ENCODE data around the gene TARP.

TARP gene

DNA sequence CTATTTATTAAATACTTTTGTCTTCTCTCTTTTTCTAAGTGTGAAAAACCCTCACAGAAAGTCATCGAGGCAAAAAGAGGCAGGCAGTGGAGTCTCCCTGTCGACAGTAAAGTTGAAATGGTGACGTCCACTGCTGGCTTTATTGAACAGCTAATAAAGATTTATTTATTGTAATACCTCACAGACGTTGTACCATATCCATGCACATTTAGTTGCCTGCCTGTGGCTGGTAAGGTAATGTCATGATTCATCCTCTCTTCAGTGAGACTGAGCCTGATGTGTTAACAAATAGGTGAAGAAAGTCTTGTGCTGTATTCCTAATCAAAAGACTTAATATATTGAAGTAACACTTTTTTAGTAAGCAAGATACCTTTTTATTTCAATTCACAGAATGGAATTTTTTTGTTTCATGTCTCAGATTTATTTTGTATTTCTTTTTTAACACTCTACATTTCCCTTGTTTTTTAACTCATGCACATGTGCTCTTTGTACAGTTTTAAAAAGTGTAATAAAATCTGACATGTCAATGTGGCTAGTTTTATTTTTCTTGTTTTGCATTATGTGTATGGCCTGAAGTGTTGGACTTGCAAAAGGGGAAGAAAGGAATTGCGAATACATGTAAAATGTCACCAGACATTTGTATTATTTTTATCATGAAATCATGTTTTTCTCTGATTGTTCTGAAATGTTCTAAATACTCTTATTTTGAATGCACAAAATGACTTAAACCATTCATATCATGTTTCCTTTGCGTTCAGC, 43.4 kb downstream of the TARP start:
- DNase-seq: no peak
- Histone ChIP-seq H3K27ac (ENCODE audit: low read depth in 1 of 3, low read length in 2 of 3) (peak overlapping the region in 1 of 3 donors; percentile 57), H3K9me3 (ENCODE audit: control insufficient read depth in 2 of 2, insufficient read depth in 1 of 2, low read depth in 1 of 2, low read length in 1 of 2) (no peaks in the 10 kb centered on the region), H3K27me3 (ENCODE audit: control insufficient read depth in 3 of 3, insufficient read depth in 3 of 3, low read length in 3 of 3) (no peaks in the 10 kb centered on the region), H3K4me3 (ENCODE audit: low read depth in 1 of 3, low read length in 3 of 3) (no peak overlapping the region), H3K36me3 (ENCODE audit: control insufficient read depth in 3 of 3, insufficient read depth in 2 of 3, low read depth in 1 of 3, low read length in 3 of 3) (peaks cover 3 to 22% (median 8%) of the 10 kb centered on the region in 3 donors), H3K4me1 (ENCODE audit: control insufficient read depth in 3 of 3, insufficient read depth in 2 of 3, low read depth in 1 of 3, low read length in 2 of 3) (no peaks in the 10 kb centered on the region)
- no peak for FAIRE-seq
- 85 to 95% (median 87%) methylated on average over 6 of the region's 6 CpGs for WGBS, 3 donors

DNA sequence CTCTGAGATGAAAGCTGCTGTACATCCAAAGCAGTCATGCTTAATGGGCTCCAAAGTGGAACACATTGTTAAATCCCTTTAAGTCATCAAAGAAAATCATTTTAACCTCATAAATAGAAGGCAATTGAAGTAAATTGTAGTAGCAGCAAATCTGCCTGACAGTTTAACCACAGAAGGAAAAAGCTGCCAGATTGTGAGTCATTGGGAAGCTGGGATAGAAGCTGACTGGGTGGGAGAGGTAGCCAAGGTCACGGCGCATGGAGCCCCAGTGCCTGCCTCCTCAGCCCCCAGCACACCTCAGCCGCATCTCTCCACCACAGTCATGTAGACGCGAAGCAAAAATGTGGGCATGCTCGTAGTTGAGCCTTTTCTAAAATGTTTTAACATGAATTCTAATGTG, 44.0 kb downstream of the TARP start:
- Histone ChIP-seq H3K27me3 (ENCODE audit: control insufficient read depth in 3 of 3, insufficient read depth in 3 of 3, low read length in 3 of 3) (no peaks in the 10 kb centered on the region), H3K9me3 (ENCODE audit: control insufficient read depth in 2 of 2, insufficient read depth in 1 of 2, low read depth in 1 of 2, low read length in 1 of 2) (no peaks in the 10 kb centered on the region), H3K27ac (ENCODE audit: low read depth in 1 of 3, low read length in 2 of 3) (peak overlapping the region in 2 of 3 donors; percentile 46 to 57), H3K36me3 (ENCODE audit: control insufficient read depth in 3 of 3, insufficient read depth in 2 of 3, low read depth in 1 of 3, low read length in 3 of 3) (peaks cover 3 to 22% (median 9%) of the 10 kb centered on the region in 3 donors), H3K4me1 (ENCODE audit: control insufficient read depth in 3 of 3, insufficient read depth in 2 of 3, low read depth in 1 of 3, low read length in 2 of 3) (no peaks in the 10 kb centered on the region), H3K4me3 (ENCODE audit: low read depth in 1 of 3, low read length in 3 of 3) (no peak overlapping the region)
- WGBS, 3 donors: 92 to 99% (median 93%) methylated on average over 6 of the region's 6 CpGs
- no peak for FAIRE-seq
- DNase-seq: no peak

DNA sequence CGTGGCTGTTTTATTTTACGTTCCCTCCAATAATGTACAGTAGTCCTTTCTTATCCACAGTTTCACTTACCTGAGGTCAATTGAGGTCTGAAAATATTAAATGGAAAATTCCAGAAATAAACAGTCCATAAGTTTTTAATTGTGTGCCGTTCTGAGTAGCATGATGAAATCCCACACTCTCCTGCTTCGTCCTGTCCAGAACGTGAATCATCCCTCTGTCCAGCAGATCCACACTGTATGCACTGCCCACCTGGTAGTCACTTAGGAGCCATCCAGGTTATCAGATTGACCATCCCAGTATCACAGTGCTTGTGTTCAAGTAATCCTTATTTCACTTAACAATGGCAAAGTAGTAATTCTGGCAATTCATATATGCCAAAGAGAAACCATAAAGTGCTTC, 49.0 kb downstream of the TARP start:
- Histone ChIP-seq H3K4me1 (ENCODE audit: control insufficient read depth in 3 of 3, insufficient read depth in 2 of 3, low read depth in 1 of 3, low read length in 2 of 3) (no peaks in the 10 kb centered on the region), H3K4me3 (ENCODE audit: low read depth in 1 of 3, low read length in 3 of 3) (no peak overlapping the region), H3K27ac (ENCODE audit: low read depth in 1 of 3, low read length in 2 of 3) (peak overlapping the region in 1 of 3 donors; percentile 66), H3K27me3 (ENCODE audit: control insufficient read depth in 3 of 3, insufficient read depth in 3 of 3, low read length in 3 of 3) (no peaks in the 10 kb centered on the region), H3K9me3 (ENCODE audit: control insufficient read depth in 2 of 2, insufficient read depth in 1 of 2, low read depth in 1 of 2, low read length in 1 of 2) (no peaks in the 10 kb centered on the region), H3K36me3 (ENCODE audit: control insufficient read depth in 3 of 3, insufficient read depth in 2 of 3, low read depth in 1 of 3, low read length in 3 of 3) (peaks cover 0 to 19% (median 10%) of the 10 kb centered on the region in 3 donors)
- FAIRE-seq (no peak), DNase-seq (no peak)
- 85 to 94% (median 86%) methylated on average over 5 of the region's 5 CpGs for WGBS, 3 donors

DNA sequence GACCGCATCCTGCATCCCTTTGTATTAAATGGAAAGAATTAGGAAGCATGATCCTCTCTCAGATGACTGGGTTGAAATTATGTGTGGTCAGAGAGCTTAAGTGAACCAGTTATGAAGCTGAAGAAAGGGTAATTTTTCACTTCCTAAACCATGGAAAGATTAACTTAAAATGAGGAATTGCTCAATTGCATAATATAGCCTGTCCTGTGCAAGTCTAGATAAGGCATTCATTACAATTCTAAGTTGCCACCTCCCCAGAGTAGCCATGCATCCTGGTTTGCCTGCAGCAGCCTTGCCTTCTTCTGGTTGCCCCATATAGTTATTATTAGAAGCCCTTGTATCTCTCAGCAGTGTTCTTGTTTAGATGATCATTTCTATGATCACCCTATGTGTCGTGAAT, 50.1 kb downstream of the TARP start:
- Histone ChIP-seq H3K9me3 (ENCODE audit: control insufficient read depth in 2 of 2, insufficient read depth in 1 of 2, low read depth in 1 of 2, low read length in 1 of 2) (no peaks in the 10 kb centered on the region), H3K36me3 (ENCODE audit: control insufficient read depth in 3 of 3, insufficient read depth in 2 of 3, low read depth in 1 of 3, low read length in 3 of 3) (peaks cover 0 to 19% (median 7%) of the 10 kb centered on the region in 3 donors), H3K27me3 (ENCODE audit: control insufficient read depth in 3 of 3, insufficient read depth in 3 of 3, low read length in 3 of 3) (no peaks in the 10 kb centered on the region), H3K27ac (ENCODE audit: low read depth in 1 of 3, low read length in 2 of 3) (no peak overlapping the region), H3K4me1 (ENCODE audit: control insufficient read depth in 3 of 3, insufficient read depth in 2 of 3, low read depth in 1 of 3, low read length in 2 of 3) (no peaks in the 10 kb centered on the region), H3K4me3 (ENCODE audit: low read depth in 1 of 3, low read length in 3 of 3) (no peak overlapping the region)
- no peak for DNase-seq
- no peak for FAIRE-seq
- 90 to 91% (median 91%) methylated on average over 2 of the region's 2 CpGs for WGBS, 3 donors

DNA sequence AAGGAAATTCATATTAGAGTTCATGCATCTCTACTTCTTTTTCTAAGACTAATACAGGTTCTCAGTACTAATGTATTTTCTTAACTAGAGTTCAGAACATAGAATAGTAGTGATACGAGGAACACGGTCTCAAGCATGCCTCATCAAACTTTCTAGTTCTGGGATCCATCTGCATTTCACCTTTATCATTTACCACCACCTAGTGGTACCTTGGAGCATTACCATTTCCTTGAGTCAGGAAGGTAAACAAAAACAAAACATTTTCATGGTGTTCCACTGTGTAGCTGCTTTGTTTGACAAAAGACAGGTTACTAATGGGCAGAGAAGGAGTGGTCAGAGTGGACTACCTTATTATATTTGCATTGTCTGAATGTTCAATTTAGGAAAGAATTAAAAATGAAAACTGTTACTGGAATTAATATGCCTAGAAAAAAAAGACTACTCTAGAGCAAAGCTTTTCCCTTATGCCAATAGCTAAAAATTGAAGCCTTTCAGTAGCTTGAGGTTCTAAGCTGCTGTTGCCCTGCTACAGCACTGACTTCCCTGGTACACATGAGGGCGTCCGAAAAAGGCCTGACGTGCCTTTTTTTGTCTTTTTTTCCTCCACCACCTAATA, 50.8 kb downstream of the TARP start:
- Histone ChIP-seq H3K27ac (ENCODE audit: low read depth in 1 of 3, low read length in 2 of 3) (no peak overlapping the region), H3K4me3 (ENCODE audit: low read depth in 1 of 3, low read length in 3 of 3) (no peak overlapping the region), H3K27me3 (ENCODE audit: control insufficient read depth in 3 of 3, insufficient read depth in 3 of 3, low read length in 3 of 3) (no peaks in the 10 kb centered on the region), H3K36me3 (ENCODE audit: control insufficient read depth in 3 of 3, insufficient read depth in 2 of 3, low read depth in 1 of 3, low read length in 3 of 3) (peaks cover 0 to 18% (median 6%) of the 10 kb centered on the region in 3 donors), H3K4me1 (ENCODE audit: control insufficient read depth in 3 of 3, insufficient read depth in 2 of 3, low read depth in 1 of 3, low read length in 2 of 3) (no peaks in the 10 kb centered on the region), H3K9me3 (ENCODE audit: control insufficient read depth in 2 of 2, insufficient read depth in 1 of 2, low read depth in 1 of 2, low read length in 1 of 2) (no peaks in the 10 kb centered on the region)
- DNase-seq: peak; percentile 70 to 83
- WGBS, 3 donors: 56 to 60% (median 58%) methylated on average over 5 of the region's 5 CpGs
- FAIRE-seq: peak; percentile 72

DNA sequence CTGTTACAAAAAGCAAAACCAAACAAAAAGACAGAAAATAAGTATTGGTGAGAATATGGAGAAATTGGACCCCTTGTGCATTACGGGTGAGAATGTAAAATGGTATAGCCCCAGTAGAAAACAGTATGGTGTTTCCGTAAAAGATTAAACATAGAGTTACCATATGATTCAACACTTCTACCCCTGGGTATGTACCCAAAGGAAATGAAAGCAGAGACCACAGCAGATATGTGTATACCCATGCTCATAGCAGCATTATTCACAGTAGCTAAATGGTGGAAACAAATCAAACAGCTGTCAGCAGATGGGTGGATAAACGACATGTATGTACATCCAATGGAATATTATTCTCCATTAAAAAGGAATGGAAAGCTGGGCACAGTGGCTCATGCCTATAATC, 53.0 kb downstream of the TARP start:
- peaks cover 0 to 18% (median 11%) of the 10 kb centered on the region in 3 donors for H3K36me3 ChIP-seq (ENCODE audit: control insufficient read depth in 3 of 3, insufficient read depth in 2 of 3, low read depth in 1 of 3, low read length in 3 of 3)
- peak overlapping the region in 2 of 3 donors; percentile 33 to 39 for H3K27ac ChIP-seq (ENCODE audit: low read depth in 1 of 3, low read length in 2 of 3)
- WGBS, 3 donors: 69 to 78% (median 70%) methylated on average over 3 of the region's 3 CpGs
- FAIRE-seq (no peak), DNase-seq (peak in 1 of 2 donors; percentile 32)
- peaks cover 0 to 7% (median 2%) of the 10 kb centered on the region in 3 donors for H3K4me1 ChIP-seq (ENCODE audit: control insufficient read depth in 3 of 3, insufficient read depth in 2 of 3, low read depth in 1 of 3, low read length in 2 of 3)
- H3K4me3 ChIP-seq (ENCODE audit: low read depth in 1 of 3, low read length in 3 of 3): no peak overlapping the region
- H3K9me3 ChIP-seq (ENCODE audit: control insufficient read depth in 2 of 2, insufficient read depth in 1 of 2, low read depth in 1 of 2, low read length in 1 of 2): no peaks in the 10 kb centered on the region
- H3K27me3 ChIP-seq (ENCODE audit: control insufficient read depth in 3 of 3, insufficient read depth in 3 of 3, low read length in 3 of 3): no peaks in the 10 kb centered on the region

DNA sequence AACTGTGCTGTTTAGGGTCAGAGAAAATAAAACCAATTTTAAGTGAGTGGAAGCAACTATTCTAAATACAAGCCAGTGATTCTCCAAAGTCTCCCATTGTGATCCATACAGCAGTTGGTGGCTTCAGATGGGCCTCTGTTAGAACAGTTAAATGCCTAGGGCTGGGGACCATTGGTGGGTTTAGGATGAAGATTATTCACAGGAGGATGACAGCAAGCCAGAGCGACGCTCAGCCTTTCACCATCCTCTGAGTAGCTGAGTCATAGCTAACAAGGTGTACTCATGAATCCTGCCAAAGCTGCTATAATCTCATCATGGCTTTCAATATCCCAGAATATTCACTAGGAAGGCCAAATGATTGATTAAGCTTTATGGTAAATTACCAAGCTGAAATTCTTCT, 55.8 kb downstream of the TARP start:
- H3K27me3 ChIP-seq (ENCODE audit: control insufficient read depth in 3 of 3, insufficient read depth in 3 of 3, low read length in 3 of 3): no peaks in the 10 kb centered on the region
- no peak overlapping the region for H3K4me3 ChIP-seq (ENCODE audit: low read depth in 1 of 3, low read length in 3 of 3)
- H3K9me3 ChIP-seq (ENCODE audit: control insufficient read depth in 2 of 2, insufficient read depth in 1 of 2, low read depth in 1 of 2, low read length in 1 of 2): no peaks in the 10 kb centered on the region
- peak overlapping the region in 1 of 3 donors; percentile 45 for H3K27ac ChIP-seq (ENCODE audit: low read depth in 1 of 3, low read length in 2 of 3)
- H3K36me3 ChIP-seq (ENCODE audit: control insufficient read depth in 3 of 3, insufficient read depth in 2 of 3, low read depth in 1 of 3, low read length in 3 of 3): peaks cover 0 to 21% (median 7%) of the 10 kb centered on the region in 3 donors
- FAIRE-seq (no peak), DNase-seq (no peak)
- H3K4me1 ChIP-seq (ENCODE audit: control insufficient read depth in 3 of 3, insufficient read depth in 2 of 3, low read depth in 1 of 3, low read length in 2 of 3): peaks cover 0 to 12% (median 6%) of the 10 kb centered on the region in 3 donors
- 79 to 85% (median 82%) methylated on average over 2 of the region's 2 CpGs for WGBS, 3 donors

DNA sequence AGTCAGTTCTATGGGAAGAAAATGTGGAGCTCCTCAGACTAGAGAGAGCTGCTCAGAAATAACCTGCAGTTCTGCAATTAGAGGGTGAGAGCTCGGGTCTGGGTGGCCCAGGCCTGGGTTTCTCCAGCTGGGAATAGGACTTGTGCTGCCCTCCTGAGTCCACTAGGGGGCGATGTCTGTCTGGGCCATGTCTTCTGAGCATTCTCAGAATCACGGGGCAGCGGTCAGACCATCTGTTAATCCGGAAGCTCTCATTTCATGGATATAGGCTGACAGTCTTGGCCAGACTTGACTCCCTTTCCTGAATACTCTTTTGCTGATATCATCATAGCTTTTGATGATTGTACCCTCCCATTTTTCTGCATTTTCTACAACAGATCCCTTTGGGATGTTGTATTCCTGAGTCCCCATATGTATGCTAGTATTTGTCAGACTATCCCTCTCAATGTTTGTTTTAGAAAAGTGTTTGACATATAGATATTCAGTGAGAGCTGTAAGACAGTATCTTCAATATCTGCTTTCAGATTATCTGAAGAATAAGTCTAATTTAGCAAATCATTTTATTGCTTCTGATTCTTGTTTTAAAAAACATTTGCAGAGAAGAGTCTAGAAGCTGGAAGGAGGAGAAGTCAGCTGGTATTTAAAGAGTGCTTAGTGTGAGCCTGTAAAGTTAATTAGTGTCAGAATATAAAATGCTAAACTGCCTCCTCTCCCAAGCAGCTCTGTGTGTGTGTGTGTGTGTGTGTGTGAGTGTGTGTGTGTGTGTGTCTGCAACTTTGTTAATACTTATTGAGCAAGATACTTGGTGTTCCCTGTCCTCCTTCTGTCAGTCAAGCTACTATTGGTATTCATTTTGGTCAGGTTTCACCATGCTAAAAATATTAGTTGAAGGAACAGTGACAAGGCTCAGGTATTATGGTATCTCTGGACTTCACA, 57.4 kb downstream of the TARP start:
- Histone ChIP-seq H3K36me3 (ENCODE audit: control insufficient read depth in 3 of 3, insufficient read depth in 2 of 3, low read depth in 1 of 3, low read length in 3 of 3) (peaks cover 0 to 20% (median 7%) of the 10 kb centered on the region in 3 donors), H3K9me3 (ENCODE audit: control insufficient read depth in 2 of 2, insufficient read depth in 1 of 2, low read depth in 1 of 2, low read length in 1 of 2) (no peaks in the 10 kb centered on the region), H3K27ac (ENCODE audit: low read depth in 1 of 3, low read length in 2 of 3) (peak overlapping the region; percentile 0 to 62 (median 59)), H3K27me3 (ENCODE audit: control insufficient read depth in 3 of 3, insufficient read depth in 3 of 3, low read length in 3 of 3) (no peaks in the 10 kb centered on the region), H3K4me1 (ENCODE audit: control insufficient read depth in 3 of 3, insufficient read depth in 2 of 3, low read depth in 1 of 3, low read length in 2 of 3) (peaks cover 0 to 12% (median 6%) of the 10 kb centered on the region in 3 donors), H3K4me3 (ENCODE audit: low read depth in 1 of 3, low read length in 3 of 3) (no peak overlapping the region)
- no peak for FAIRE-seq
- 7 to 35% (median 27%) methylated on average over 5 of the region's 5 CpGs for WGBS, 3 donors
- DNase-seq: peak; percentile 71 to 89

Measured in small intestine (tissue), 7 donors.